Eye (tissue), 1 donor: Measurements from ENCODE around the gene CASZ1.

Experiments used
- DNase-seq: peaks from one replicate; pipeline ENCODE4 v3.0.0-alpha.2; 2015

The CASZ1 gene

DNA sequence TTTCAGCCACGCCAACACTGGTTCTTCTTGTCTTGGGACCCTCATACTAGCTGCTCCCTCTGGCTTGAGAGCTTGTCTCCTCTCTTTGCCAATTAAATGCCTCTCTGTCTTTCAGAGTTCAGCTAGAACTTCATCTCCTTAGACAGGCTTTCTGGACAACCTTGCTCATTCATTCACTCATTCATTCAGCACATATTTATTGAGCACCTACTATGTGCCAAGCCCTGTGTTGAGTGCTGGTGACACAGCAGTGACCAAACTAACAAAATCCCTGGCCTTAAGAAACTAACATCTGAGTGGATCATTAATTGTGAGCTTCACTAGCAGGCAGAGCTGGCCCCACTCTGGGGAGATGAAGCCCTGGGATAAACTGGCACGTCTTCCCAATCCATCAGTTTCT lies 24.9 kb upstream of the CASZ1 start:
- no peak for DNase-seq

GRCh38 chr1:10820422-10820821 lies 24.0 kb upstream of the CASZ1 start:
- DNase-seq, result no peak

DNA sequence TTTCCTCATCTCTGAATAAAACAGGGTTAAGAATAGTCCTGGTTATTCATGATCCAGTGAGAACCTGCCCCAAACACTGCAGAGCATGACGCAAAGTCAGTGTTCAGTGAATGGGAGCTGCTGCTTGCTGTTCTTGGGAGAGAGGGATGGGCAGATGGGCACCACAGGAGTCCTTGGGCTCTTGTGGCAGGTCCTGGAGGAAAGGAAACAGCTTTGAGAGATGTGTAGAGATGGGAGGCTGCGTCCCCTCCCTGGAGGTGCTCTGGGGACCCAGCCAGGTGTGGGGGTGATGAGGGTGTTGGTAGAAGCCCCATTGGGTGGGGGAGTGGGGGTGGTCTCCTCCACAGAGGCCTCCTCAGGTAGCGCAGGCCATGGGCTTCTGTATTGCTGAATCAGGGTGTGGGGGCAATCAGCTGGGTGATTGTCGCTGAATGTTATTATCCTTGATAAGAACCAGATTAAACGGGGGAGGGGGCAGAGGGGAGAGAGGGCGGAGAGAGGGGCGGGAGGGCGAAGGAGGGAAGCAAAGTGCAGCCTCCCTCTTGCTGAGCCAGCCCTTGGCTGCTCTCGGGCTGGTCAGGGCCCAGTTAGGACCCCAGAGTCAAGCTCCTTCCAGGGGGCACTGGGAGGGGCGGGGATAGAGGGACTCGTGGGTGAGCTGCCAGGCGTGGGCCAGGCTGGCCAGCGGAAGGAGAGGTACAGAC lies 22.9 kb upstream of the CASZ1 start:
- DNase-seq, result no peak

DNA sequence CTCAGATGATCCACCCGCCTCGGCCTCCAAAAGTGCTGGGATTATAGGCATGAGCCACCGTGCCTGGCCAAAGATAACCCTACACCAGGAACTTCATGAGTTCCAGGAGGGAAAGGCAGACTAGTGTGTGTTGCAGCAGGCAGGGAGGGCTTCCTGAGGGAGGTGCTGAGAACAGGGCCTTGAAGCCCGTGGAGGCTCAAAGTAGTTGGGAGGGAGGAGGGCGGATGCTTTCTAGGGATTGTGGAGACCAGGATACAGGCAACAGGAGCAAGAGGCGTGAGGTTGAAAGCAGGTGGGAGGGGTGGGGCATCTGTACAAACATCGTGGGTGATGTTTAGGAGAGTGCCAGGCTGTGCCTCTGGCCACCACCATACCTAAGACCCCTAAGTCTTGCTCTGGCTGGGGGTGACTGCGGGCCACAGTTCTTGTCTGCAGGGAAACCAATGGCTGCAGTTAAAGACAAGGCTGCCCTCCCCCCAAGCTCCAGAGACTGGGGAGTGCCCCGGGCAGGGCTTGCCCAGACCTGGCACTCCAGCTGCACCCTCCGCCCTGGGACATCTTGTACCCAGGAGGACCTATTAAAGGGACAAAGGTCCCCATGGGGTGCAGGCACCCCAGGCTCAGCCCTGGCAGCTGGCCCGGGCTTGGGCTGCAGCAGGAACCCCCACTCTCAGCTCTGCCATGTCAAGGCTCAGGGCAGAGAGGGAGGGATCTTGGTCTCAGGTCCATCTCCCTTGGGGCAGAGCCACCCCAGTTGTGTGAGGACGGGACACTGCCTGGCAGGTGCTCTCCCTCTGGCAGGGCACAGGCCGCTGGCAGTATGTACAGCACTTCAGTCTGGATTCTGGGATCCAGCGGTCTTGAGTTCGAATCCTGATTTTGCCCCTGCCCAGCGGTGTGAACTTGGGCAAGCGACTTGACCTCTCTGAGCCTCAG lies 22.1 kb upstream of the CASZ1 start:
- no peak for DNase-seq

GRCh38 chr1:10816743-10817369 lies 20.4 kb upstream of the CASZ1 start:
- DNase-seq, result no peak

GRCh38 chr1:10816233-10816632 lies 19.8 kb upstream of the CASZ1 start:
- no peak for DNase-seq

- DNase-seq, result no peak
Observed at GRCh38 chr1:10815858-10816195, 19.4 kb upstream of the CASZ1 start.

DNA sequence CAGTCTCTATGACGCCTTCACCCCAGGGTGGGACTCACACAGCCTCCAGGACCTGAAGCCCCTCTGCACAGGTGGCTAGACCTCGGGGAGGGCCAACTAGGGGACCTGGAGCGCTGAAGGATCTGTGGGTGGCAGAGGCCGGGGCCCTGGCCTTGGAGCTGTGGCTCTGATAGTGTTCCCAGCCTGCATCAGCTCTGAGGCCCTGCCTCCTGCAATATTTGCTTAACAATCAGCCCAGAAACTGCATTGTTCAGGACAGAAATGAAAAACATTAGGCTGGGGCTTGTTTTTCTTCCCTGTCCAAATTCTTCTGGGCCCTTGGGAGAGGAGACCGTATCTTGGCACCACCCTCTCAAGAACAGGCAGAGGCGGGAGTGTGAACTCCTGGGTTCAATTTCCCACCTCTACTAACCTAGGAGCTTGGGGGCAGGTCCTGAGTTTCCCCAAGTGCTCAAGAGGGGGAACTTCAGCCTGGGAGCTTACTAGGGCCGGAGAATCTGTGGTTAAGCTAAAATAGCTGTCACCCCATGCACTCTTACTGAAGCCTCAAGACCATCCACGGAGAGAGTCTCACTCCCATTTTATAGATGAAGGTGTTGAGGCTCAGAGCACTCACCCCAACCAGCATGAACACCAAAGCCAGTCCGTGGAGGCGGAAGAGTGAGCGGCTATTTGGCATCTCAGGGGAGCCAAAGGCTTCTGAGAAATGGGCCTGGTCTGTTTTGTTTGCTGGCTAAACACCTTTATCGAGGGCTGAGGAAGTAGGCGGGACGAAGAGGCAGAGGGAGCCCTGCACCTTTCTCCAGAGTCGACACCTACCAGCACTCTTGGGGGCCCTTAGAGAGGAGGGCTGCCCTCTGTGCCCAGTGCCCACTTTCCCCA lies 18.8 kb upstream of the CASZ1 start:
- no peak for DNase-seq

GRCh38 chr1:10814312-10814711 lies 17.9 kb upstream of the CASZ1 start:
- DNase-seq, result peak; percentile 58

- peak; percentile 24 for DNase-seq
Observed at GRCh38 chr1:10813799-10814198, 17.4 kb upstream of the CASZ1 start.

DNA sequence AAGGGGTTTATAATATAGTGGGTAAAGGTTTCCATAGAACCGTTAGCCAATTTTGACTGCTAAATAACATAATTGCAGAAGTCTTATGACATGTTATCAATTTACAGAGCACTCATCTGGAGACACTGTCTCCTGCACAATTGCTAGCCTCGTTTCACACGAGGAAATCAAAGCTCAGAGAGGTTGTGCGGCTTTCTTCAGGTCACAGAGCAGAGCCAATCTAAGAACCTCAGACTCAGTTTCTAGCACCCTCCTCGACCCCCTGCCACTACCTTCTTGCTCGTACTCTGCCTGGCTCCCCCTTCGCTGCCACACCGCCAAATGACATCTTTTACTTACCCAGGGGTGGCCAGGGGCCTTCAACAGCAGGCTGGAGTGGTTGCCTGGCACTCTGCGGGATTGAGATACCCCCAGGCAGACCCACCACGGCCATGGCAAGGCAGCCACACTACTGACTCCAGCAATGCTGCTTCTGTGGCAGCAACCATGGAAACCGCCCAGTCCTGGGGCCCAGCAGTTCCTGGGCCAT lies 16.0 kb upstream of the CASZ1 start:
- DNase-seq, result no peak

- DNase-seq, result no peak
Observed at GRCh38 chr1:10808441-10808840, 12.0 kb upstream of the CASZ1 start.

- DNase-seq, result no peak
Observed at GRCh38 chr1:10806966-10807365, 10.5 kb upstream of the CASZ1 start.

- DNase-seq, result no peak
Observed at GRCh38 chr1:10803971-10804820, 7.8 kb upstream of the CASZ1 start.

GRCh38 chr1:10802944-10803715 lies 6.7 kb upstream of the CASZ1 start:
- no peak for DNase-seq

DNA sequence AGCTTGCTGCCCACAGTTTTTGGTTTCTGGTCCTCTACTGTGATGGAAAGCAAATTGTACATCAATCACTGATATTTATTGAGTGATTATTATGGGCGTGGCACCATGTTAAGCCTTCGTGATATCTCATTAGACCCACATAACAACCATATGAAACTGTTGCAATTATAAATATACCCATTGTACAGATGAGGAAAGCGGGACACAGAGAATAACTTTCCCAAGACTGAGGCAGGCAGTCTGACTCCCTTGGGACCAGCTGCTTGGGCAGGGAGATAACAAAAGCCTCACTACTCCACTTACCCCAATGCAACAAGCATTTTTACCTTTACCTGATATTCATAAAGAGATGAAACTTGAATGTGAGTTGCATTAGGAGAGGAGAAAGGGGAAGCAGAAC lies 4.3 kb upstream of the CASZ1 start:
- DNase-seq, result no peak

- DNase-seq, result no peak
Observed at GRCh38 chr1:10799726-10800125, 3.3 kb upstream of the CASZ1 start.

- DNase-seq, result peak; percentile 59
Observed at GRCh38 chr1:10795276-10796021, 997 bp downstream of the CASZ1 start.

GRCh38 chr1:10794724-10795275 lies 1.6 kb downstream of the CASZ1 start:
- DNase-seq, result no peak
